ENCODE data around the gene BSPRY. TPM values are rescaled to one million over a fixed set of nuclear protein-coding genes. Genes with fewer than 3 reads are reported as not detected.

Gene BSPRY
- total and polyA plus RNA-seq, 2 of the 13 experiments (the other 11 are each of a cell fraction or from before 2014, with no cell fraction given) = 0.09 to 0.26 TPM

DNA sequence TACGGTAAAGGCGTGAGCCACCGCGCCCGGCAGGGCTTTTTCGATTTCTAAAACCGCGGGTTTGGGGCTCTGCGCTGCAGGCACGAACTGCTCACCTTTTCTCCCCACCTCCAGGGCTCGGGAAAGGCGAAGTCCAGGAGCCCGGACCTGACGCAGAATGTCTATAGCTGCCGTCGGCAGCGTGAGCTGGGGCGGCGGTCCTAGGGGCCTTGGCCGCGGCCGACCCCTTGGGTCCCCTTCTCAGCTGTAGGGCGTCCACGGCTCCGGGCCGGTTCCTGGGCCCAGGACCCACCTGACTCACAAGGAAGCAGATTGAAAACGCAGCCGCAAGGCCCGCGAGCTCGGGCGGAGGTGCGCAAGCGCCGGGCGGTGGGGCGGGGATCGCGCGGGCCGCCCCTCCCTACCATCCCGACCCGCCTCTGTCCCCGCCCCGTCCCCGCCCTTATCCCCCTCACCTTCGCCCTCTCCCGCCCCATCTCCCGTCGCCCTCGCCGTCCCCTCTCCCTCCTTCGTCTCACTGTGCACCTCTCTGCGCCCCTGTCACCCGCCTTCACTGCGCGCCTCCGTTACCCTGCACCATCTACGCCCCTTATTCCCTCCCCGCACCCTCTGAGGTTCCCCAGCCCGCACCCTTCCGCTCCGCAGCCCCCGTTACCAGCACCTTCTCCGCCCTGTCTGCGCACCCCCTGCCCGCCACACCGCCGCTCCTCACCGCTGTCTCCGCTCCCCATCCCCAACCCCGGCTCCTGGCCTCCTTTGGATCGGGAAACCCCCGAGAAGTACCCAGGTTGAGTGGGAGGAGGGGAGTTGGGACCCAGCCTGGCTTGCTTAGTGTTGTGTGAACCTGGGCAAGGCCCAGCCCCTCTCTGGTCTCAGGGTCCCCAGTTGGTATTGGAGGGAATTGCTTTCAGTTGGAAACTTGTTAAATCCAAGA lies 27.6 kb downstream of the BSPRY start, which contains the start of gene HDHD3 (continued):
- TF ChIP-seq, protein P1, sequence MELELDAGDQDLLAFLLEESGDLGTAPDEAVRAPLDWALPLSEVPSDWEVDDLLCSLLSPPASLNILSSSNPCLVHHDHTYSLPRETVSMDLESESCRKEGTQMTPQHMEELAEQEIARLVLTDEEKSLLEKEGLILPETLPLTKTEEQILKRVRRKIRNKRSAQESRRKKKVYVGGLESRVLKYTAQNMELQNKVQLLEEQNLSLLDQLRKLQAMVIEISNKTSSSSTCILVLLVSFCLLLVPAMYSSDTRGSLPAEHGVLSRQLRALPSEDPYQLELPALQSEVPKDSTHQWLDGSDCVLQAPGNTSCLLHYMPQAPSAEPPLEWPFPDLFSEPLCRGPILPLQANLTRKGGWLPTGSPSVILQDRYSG (CRISPR knock-in tag; IDR thresholded peaks at IDR 0.05) = no peak
- TF ChIP-seq ZNF776 (CRISPR knock-in tag; IDR thresholded peaks at IDR 0.05) (peak; percentile 32; the same call in 1 of the 2 replicates), ZNF30 (CRISPR knock-in tag; IDR thresholded peaks at IDR 0.05) (no peak), NRL (CRISPR knock-in tag; IDR thresholded peaks at IDR 0.05; ENCODE audit: borderline replicate concordance) (no peak), THAP11 (CRISPR knock-in tag; IDR thresholded peaks at IDR 0.05) (peak; percentile 43; the same call in 1 of the 2 replicates), ZNF850 (CRISPR knock-in tag; conservative IDR thresholded peaks at IDR 0.05) (0 out of 2 replicates have a peak, but pooled peaks have one; percentile 36), U2AF2 (IDR thresholded peaks at IDR 0.05; ENCODE audit: low read depth, low read length) (no peak), REPIN1 (CRISPR knock-in tag; IDR thresholded peaks at IDR 0.05; ENCODE audit: borderline replicate concordance, low read depth) (peak; percentile 24; the same call in 1 of the 2 replicates), GABPA (IDR thresholded peaks at IDR 0.05; ENCODE audit: low read depth, low read length) (no peak), GABPA (CRISPR knock-in tag; IDR thresholded peaks at IDR 0.05; ENCODE audit: low read depth) (no peak), NFYC (CRISPR knock-in tag; IDR thresholded peaks at IDR 0.05) (0 out of 2 replicates have a peak, but pooled peaks have one; percentile 31), ZNF839 (CRISPR knock-in tag; IDR thresholded peaks at IDR 0.05; ENCODE audit: borderline replicate concordance) (no peak), CBX2 (IDR thresholded peaks at IDR 0.05; ENCODE audit: low read depth, low read length) (no peak), CBX2 (CRISPR knock-in tag; IDR thresholded peaks at IDR 0.05; ENCODE audit: low read depth) (no peak), MED13 (CRISPR knock-in tag; IDR thresholded peaks at IDR 0.05) (peak; percentile 36; the same call in 1 of the 2 replicates), KDM2A (CRISPR knock-in tag; IDR thresholded peaks at IDR 0.05; ENCODE audit: borderline replicate concordance, low read depth) (peak; percentile 72), ZFYVE20 (CRISPR knock-in tag; IDR thresholded peaks at IDR 0.05; ENCODE audit: borderline replicate concordance, low read depth) (no peak), ZNF891 (CRISPR knock-in tag; IDR thresholded peaks at IDR 0.05) (peak; percentile 60; the same call in 1 of the 2 replicates), ARNT (IDR thresholded peaks at IDR 0.05) (no peak), CBX5 (CRISPR knock-in tag; IDR thresholded peaks at IDR 0.05; ENCODE audit: borderline replicate concordance) (no peak)
- TF ChIP-seq, protein P2, sequence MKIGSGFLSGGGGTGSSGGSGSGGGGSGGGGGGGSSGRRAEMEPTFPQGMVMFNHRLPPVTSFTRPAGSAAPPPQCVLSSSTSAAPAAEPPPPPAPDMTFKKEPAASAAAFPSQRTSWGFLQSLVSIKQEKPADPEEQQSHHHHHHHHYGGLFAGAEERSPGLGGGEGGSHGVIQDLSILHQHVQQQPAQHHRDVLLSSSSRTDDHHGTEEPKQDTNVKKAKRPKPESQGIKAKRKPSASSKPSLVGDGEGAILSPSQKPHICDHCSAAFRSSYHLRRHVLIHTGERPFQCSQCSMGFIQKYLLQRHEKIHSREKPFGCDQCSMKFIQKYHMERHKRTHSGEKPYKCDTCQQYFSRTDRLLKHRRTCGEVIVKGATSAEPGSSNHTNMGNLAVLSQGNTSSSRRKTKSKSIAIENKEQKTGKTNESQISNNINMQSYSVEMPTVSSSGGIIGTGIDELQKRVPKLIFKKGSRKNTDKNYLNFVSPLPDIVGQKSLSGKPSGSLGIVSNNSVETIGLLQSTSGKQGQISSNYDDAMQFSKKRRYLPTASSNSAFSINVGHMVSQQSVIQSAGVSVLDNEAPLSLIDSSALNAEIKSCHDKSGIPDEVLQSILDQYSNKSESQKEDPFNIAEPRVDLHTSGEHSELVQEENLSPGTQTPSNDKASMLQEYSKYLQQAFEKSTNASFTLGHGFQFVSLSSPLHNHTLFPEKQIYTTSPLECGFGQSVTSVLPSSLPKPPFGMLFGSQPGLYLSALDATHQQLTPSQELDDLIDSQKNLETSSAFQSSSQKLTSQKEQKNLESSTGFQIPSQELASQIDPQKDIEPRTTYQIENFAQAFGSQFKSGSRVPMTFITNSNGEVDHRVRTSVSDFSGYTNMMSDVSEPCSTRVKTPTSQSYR (CRISPR knock-in tag; IDR thresholded peaks at IDR 0.05; ENCODE audit: borderline replicate concordance) = no peak
- TF ChIP-seq, protein P3, sequence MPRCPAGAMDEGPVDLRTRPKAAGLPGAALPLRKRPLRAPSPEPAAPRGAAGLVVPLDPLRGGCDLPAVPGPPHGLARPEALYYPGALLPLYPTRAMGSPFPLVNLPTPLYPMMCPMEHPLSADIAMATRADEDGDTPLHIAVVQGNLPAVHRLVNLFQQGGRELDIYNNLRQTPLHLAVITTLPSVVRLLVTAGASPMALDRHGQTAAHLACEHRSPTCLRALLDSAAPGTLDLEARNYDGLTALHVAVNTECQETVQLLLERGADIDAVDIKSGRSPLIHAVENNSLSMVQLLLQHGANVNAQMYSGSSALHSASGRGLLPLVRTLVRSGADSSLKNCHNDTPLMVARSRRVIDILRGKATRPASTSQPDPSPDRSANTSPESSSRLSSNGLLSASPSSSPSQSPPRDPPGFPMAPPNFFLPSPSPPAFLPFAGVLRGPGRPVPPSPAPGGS (CRISPR knock-in tag; IDR thresholded peaks at IDR 0.05) = no peak; the same call in 1 of the 2 replicates
- TF ChIP-seq, protein P4, sequence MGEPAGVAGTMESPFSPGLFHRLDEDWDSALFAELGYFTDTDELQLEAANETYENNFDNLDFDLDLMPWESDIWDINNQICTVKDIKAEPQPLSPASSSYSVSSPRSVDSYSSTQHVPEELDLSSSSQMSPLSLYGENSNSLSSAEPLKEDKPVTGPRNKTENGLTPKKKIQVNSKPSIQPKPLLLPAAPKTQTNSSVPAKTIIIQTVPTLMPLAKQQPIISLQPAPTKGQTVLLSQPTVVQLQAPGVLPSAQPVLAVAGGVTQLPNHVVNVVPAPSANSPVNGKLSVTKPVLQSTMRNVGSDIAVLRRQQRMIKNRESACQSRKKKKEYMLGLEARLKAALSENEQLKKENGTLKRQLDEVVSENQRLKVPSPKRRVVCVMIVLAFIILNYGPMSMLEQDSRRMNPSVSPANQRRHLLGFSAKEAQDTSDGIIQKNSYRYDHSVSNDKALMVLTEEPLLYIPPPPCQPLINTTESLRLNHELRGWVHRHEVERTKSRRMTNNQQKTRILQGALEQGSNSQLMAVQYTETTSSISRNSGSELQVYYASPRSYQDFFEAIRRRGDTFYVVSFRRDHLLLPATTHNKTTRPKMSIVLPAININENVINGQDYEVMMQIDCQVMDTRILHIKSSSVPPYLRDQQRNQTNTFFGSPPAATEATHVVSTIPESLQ (CRISPR knock-in tag; conservative IDR thresholded peaks at IDR 0.05) = no peak
